Measurements from ENCODE around the gene FSTL3.

GRCh38 chr19:650121-650520 is 26.1 kb upstream of the FSTL3 start:
- TF ChIP-seq CTCF (IDR thresholded peaks at IDR 0.05) (no peak), POLR2A (IDR thresholded peaks at IDR 0.05; ENCODE audit: low read depth) (no peak), POLR2AphosphoS5 (IDR thresholded peaks at IDR 0.05) (no peak)

All from esophagus muscularis mucosa (tissue), 3 donors.